Measurements from ENCODE around the gene MVB12B.

MVB12B gene

DNA sequence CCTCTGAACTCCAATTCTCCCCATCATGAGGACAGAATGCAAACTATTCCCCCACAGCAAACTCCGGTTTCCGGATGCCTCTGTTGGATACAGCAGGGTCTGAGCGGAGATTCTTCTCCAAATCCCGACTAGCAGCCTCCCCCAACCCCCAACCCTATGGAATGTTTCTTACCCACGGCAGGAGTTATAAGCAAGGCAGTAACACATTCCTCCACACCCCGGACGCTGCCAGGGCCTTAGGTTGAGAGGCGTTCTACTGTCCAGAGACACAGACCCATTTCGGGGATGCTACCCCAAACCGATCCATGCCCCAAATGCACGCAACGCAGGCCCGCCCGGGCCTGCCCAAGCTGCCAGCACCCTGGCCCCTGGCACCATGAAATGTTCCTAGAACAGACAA, 201.5 kb downstream of the MVB12B start:
- DNase-seq (ENCODE audit: low spot score) (no peak), ATAC-seq (ENCODE audit: low read depth) (no peak)
- H3K4me3 ChIP-seq (ENCODE audit: severe bottlenecking) = no peak overlapping the region
- H3K36me3 ChIP-seq (ENCODE audit: low read depth) = no peaks in the 10 kb centered on the region
- no peaks in the 10 kb centered on the region for H3K27me3 ChIP-seq (ENCODE audit: insufficient read depth, poor library complexity, severe bottlenecking)
- H3K9me3 ChIP-seq (ENCODE audit: severe bottlenecking) = no peaks in the 10 kb centered on the region
- H3K4me1 ChIP-seq (ENCODE audit: insufficient read depth, poor library complexity, severe bottlenecking) = no peaks in the 10 kb centered on the region
- TF ChIP-seq, protein P1, sequence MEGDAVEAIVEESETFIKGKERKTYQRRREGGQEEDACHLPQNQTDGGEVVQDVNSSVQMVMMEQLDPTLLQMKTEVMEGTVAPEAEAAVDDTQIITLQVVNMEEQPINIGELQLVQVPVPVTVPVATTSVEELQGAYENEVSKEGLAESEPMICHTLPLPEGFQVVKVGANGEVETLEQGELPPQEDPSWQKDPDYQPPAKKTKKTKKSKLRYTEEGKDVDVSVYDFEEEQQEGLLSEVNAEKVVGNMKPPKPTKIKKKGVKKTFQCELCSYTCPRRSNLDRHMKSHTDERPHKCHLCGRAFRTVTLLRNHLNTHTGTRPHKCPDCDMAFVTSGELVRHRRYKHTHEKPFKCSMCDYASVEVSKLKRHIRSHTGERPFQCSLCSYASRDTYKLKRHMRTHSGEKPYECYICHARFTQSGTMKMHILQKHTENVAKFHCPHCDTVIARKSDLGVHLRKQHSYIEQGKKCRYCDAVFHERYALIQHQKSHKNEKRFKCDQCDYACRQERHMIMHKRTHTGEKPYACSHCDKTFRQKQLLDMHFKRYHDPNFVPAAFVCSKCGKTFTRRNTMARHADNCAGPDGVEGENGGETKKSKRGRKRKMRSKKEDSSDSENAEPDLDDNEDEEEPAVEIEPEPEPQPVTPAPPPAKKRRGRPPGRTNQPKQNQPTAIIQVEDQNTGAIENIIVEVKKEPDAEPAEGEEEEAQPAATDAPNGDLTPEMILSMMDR (IDR thresholded peaks at IDR 0.05; ENCODE audit: poor library complexity, severe bottlenecking) = no peak
- no peak overlapping the region for H3K27ac ChIP-seq (ENCODE audit: poor library complexity, severe bottlenecking)

DNA sequence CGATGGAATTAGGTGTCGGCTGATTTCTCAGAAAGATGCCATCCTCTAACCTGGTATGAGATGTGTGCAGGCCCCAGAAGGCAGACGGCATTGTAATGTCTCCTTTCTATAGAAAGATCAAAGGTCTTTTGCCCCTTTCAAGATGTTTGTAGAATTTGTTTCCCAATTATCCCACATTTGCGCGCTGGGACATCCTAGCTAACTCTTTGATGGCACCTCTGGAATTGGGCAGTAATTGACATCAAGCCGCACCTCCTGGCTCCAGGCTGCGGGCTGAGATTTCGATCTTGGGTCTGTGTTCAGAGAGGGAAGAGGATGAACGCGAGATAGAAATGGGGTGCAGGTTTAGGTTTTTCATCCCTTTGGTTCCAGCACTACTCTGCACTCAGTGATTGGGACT, 202.3 kb downstream of the MVB12B start:
- Histone ChIP-seq H3K9me3 (ENCODE audit: severe bottlenecking) (no peaks in the 10 kb centered on the region), H3K4me3 (ENCODE audit: severe bottlenecking) (no peak overlapping the region), H3K4me1 (ENCODE audit: insufficient read depth, poor library complexity, severe bottlenecking) (no peaks in the 10 kb centered on the region), H3K36me3 (ENCODE audit: low read depth) (no peaks in the 10 kb centered on the region), H3K27me3 (ENCODE audit: insufficient read depth, poor library complexity, severe bottlenecking) (no peaks in the 10 kb centered on the region), H3K27ac (ENCODE audit: poor library complexity, severe bottlenecking) (no peak overlapping the region)
- DNase-seq (ENCODE audit: low spot score) = no peak
- no peak for ATAC-seq (ENCODE audit: low read depth)
- TF ChIP-seq, protein P1 (IDR thresholded peaks at IDR 0.05; ENCODE audit: poor library complexity, severe bottlenecking) = no peak

DNA sequence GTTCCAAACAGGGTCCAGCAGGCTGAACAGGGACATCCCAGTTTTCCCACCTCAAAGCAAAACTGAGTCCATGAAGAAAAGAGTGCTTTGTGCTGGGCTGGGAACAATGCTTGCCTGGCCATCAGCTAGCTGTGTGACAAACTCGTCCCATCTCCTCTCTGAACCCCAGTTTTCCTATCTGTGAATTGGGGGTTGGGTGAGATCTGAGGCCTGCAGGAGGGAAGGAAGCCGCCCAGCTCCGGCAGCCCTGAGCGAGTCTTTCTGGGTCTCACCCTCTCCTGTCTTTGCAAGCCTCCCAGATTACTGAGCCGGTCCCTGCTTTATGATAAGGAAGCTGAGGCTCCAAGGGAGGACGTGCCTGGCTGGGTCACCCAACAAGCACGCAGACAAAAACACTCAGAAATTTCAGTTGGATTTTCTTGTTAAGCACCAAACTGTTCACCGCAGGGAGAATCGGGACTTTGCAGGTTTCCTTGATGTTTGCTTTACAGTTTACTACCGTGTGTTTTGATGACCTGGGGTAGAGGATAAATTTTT, 204.5 kb downstream of the MVB12B start:
- Histone ChIP-seq H3K4me1 (ENCODE audit: insufficient read depth, poor library complexity, severe bottlenecking) (no peaks in the 10 kb centered on the region), H3K4me3 (ENCODE audit: severe bottlenecking) (no peak overlapping the region), H3K36me3 (ENCODE audit: low read depth) (no peaks in the 10 kb centered on the region), H3K27ac (ENCODE audit: poor library complexity, severe bottlenecking) (no peak overlapping the region), H3K27me3 (ENCODE audit: insufficient read depth, poor library complexity, severe bottlenecking) (no peaks in the 10 kb centered on the region), H3K9me3 (ENCODE audit: severe bottlenecking) (no peaks in the 10 kb centered on the region)
- DNase-seq (ENCODE audit: low spot score) (no peak), ATAC-seq (ENCODE audit: low read depth) (no peak)
- TF ChIP-seq, protein P1 (IDR thresholded peaks at IDR 0.05; ENCODE audit: poor library complexity, severe bottlenecking) = no peak

DNA sequence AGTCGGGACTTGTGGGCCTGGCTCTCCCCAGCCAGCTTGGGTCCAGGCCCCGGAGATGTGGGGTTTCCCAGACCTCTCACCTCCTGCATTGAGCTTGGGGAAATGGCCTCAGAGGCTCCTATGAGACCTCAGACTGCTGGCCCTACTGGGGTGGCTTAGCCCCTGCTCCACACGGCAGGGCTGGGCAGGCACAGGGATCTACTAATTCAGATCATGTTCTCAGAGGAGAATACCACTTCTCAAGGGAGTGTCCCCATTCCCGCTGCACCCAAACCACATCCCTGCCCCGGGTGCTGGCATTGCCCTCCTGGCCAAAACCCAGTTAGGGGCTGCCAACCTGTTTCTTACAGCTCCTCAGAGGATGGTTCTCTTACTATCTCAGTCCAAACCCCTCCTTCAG, 205.0 kb downstream of the MVB12B start:
- Histone ChIP-seq H3K36me3 (ENCODE audit: low read depth) (no peaks in the 10 kb centered on the region), H3K27me3 (ENCODE audit: insufficient read depth, poor library complexity, severe bottlenecking) (no peaks in the 10 kb centered on the region), H3K9me3 (ENCODE audit: severe bottlenecking) (no peaks in the 10 kb centered on the region), H3K27ac (ENCODE audit: poor library complexity, severe bottlenecking) (no peak overlapping the region), H3K4me1 (ENCODE audit: insufficient read depth, poor library complexity, severe bottlenecking) (no peaks in the 10 kb centered on the region), H3K4me3 (ENCODE audit: severe bottlenecking) (no peak overlapping the region)
- no peak for DNase-seq (ENCODE audit: low spot score)
- ATAC-seq (ENCODE audit: low read depth) = 0 out of 3 replicates have a peak, but pooled peaks have one; percentile 21
- TF ChIP-seq, protein P1 (IDR thresholded peaks at IDR 0.05; ENCODE audit: poor library complexity, severe bottlenecking) = no peak

DNA sequence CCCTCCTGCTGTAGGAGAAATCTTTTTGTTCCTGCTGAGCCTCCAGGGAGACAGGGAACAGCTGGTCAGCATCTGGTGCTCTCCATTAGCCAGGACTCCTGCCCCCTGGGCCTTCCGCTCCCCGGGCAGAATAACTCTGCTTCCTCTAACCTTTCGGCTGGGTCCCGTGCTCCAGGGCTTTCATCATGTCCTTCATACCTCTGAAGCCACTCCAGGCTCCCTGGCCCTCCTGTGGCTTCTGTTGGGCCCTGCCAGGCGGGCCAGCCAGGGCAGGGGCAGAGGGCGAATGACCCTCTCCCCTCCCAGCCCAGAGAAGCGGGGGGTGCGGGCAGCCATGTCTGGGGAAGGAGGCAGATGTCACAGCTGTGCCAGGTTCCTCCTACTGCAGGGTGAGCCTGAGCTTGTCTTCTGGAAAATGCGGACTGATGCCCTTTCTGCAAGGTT, 205.4 kb downstream of the MVB12B start:
- ATAC-seq (ENCODE audit: low read depth) (no peak), DNase-seq (ENCODE audit: low spot score) (no peak)
- Histone ChIP-seq H3K36me3 (ENCODE audit: low read depth) (no peaks in the 10 kb centered on the region), H3K4me1 (ENCODE audit: insufficient read depth, poor library complexity, severe bottlenecking) (no peaks in the 10 kb centered on the region), H3K4me3 (ENCODE audit: severe bottlenecking) (no peak overlapping the region), H3K9me3 (ENCODE audit: severe bottlenecking) (no peaks in the 10 kb centered on the region), H3K27ac (ENCODE audit: poor library complexity, severe bottlenecking) (no peak overlapping the region), H3K27me3 (ENCODE audit: insufficient read depth, poor library complexity, severe bottlenecking) (no peaks in the 10 kb centered on the region)
- TF ChIP-seq, protein P1 (IDR thresholded peaks at IDR 0.05; ENCODE audit: poor library complexity, severe bottlenecking) = no peak

Data from RWPE2 (cell line).